B cell (primary cell): ENCODE results near the gene POU2F3. TPM values are rescaled to one million over a fixed set of nuclear protein-coding genes. Genes with fewer than 3 reads are reported as not detected.

ENCODE experiments used
- ATAC-seq: fragments of 200-7000 bp; cut with Tn5 transposase; one replicate; pipeline ENCODE4 v1.10.0; 2021; ENCODE audit warnings: low read depth, mild to moderate bottlenecking, moderate number of reproducible peaks, moderate library complexity
- CTCF ChIA-PET: fragments of 350-600 bp; sonication (Branson Sonifier 250); formaldehyde crosslinking; loops from one replicate; lab custom pipeline; 2021; ENCODE audit warnings: antibody characterized with exemption, inconsistent platforms; lab: Charles Lee
- POLR2A ChIA-PET: fragments of 350-600 bp; sonication (Branson Sonifier 250); formaldehyde crosslinking; loops from one replicate; lab custom pipeline; 2021; ENCODE audit warnings: antibody characterized with exemption; lab: Charles Lee
- DNase-seq: peaks from one replicate; pipeline ENCODE4 v3.0.0; 2013
- H2AFZ ChIP-seq: 2 replicates; pipeline ENCODE4 v1.6.1; 2012; ENCODE audit warnings: mild to moderate bottlenecking, low read depth, low read length; ENCODE audit not compliant: insufficient read depth, poor library complexity, severe bottlenecking
- H3K27ac ChIP-seq, 2 donors: 1 replicate in 1 of 2; 2 replicates in 1 of 2; pipeline ENCODE4 v1.5.1; 2012 to 2013; ENCODE audit warnings: low read length in 2 of 2, mild to moderate bottlenecking in 2 of 2, moderate library complexity in 1 of 2
- H3K27me3 ChIP-seq, 4 experiments: fragments of 200-600 bp in 1 of 4; sonication (generic) in 1 of 4; replicated peaks in 1 of 4; 1 replicate in 2 of 4; 2 replicates in 2 of 4; pipeline versions ENCODE4 v1.6.1 to v1.7.0; 2013 to 2016; ENCODE audit warnings: low read length in 3 of 4, mild to moderate bottlenecking in 2 of 4, mixed read lengths in 1 of 4, moderate library complexity in 1 of 4; ENCODE audit not compliant: insufficient read depth in 4 of 4, control insufficient read depth in 3 of 4; ENCODE audit errors: control extremely low read depth in 1 of 4
- H3K36me3 ChIP-seq, 2 experiments: replicated peaks in 1 of 2; 1 replicate in 1 of 2; 2 replicates in 1 of 2; pipeline versions ENCODE4 v1.6.1 to v1.7.1; 2013; ENCODE audit warnings: low read length in 1 of 2; ENCODE audit not compliant: insufficient read depth in 2 of 2, control insufficient read depth in 1 of 2; ENCODE audit errors: control extremely low read depth in 1 of 2, extremely low read depth in 1 of 2
- H3K4me1 ChIP-seq, 2 donors: fragments of 200-600 bp in 1 of 2; sonication (generic) in 1 of 2; 1 replicate in 1 of 2; 2 replicates in 1 of 2; pipeline versions ENCODE4 v1.5.1 to v1.6.1; 2013 to 2017; ENCODE audit warnings: low read length in 2 of 2; ENCODE audit not compliant: control insufficient read depth in 2 of 2, insufficient read depth in 2 of 2
- H3K4me2 ChIP-seq: replicated peaks from 2 replicates; pipeline ENCODE3; 2012; ENCODE audit warnings: mild to moderate bottlenecking, low read depth, low read length; ENCODE audit not compliant: poor library complexity, severe bottlenecking
- H3K4me3 ChIP-seq, 5 experiments: fragments of 200-600 bp in 1 of 5; sonication (generic) in 1 of 5; 1 replicate in 3 of 5; 2 replicates in 2 of 5; pipeline versions ENCODE4 v1.5.1 to v1.7.0; 2011 to 2016; ENCODE audit warnings: low read length in 4 of 5, mild to moderate bottlenecking in 4 of 5, low read depth in 2 of 5, control low read depth in 1 of 5, moderate library complexity in 1 of 5; ENCODE audit not compliant: insufficient read depth in 1 of 5; ENCODE audit errors: control extremely low read depth in 1 of 5, extremely low read depth in 1 of 5
- H3K79me2 ChIP-seq: fragments of 200-600 bp; sonication (generic); one replicate; pipeline ENCODE4 v1.6.0; 2016; ENCODE audit warnings: low read length; ENCODE audit not compliant: control insufficient read depth, insufficient read depth
- H3K9ac ChIP-seq: fragments of 200-600 bp; sonication (generic); 2 replicates; pipeline ENCODE4 v1.6.1; 2017; ENCODE audit warnings: mild to moderate bottlenecking, low read length, moderate library complexity
- H3K9me3 ChIP-seq, 3 donors: one replicate each; pipeline versions ENCODE4 v1.6.1 to v1.7.1; 2013; ENCODE audit warnings: low read length in 2 of 3; ENCODE audit not compliant: control insufficient read depth in 2 of 3, insufficient read depth in 1 of 3; ENCODE audit errors: control extremely low read depth in 1 of 3
- H4K20me1 ChIP-seq: 2 replicates; pipeline ENCODE4 v1.6.0; 2012; ENCODE audit warnings: mild to moderate bottlenecking, low read length; ENCODE audit not compliant: insufficient read depth, control insufficient read depth, poor library complexity, severe bottlenecking
- H3K27ac Mint-ChIP-seq: one replicate; pipeline ENCODE4 v1.8.0; 2021; ENCODE audit warnings: mixed read lengths
- H3K27me3 Mint-ChIP-seq: one replicate; pipeline ENCODE4 v1.8.0; 2021; ENCODE audit warnings: mixed read lengths
- H3K4me1 Mint-ChIP-seq: one replicate; pipeline ENCODE4 v1.8.0; 2021; ENCODE audit warnings: mixed read lengths
- H3K4me3 Mint-ChIP-seq: one replicate; pipeline ENCODE4 v1.8.0; 2021; ENCODE audit warnings: mixed read lengths
- H3K9me3 Mint-ChIP-seq: one replicate; pipeline ENCODE4 v1.8.0; 2022; ENCODE audit warnings: mixed read lengths; ENCODE audit not compliant: insufficient read depth
- EZH2 ChIP-seq: IDR thresholded peaks from 2 replicates; pipeline ENCODE4 v1.6.1; 2012; ENCODE audit warnings: borderline replicate concordance, low read depth, mild to moderate bottlenecking, moderate library complexity, low read length; ENCODE audit not compliant: insufficient read depth, poor library complexity, severe bottlenecking
- WGBS: methylation state at CpG from one replicate; pipeline ENCODE4 v1.1.5; 2013; ENCODE audit warnings: missing lambda C conversion rate; ENCODE audit not compliant: insufficient coverage; 5-methylcytosine and 5-hydroxymethylcytosine counted together
- intact Hi-C: fragments of 100-400 bp; cut with micrococcal nuclease; formaldehyde crosslinking; loops from one replicate; pipeline ENCODE4 v1.10.0; 2022
- polyA plus RNA-seq: library from polyadenylated mRNA; depleted of rRNA; stranded (reverse); fragments of >200 nt; gene quantifications from 2 replicates; pipeline ENCODE4 v1.2.3, GENCODE V29; 2012
- total RNA-seq, 2 donors: library from RNA; stranded (reverse); fragments of 120-200 nt in 1 of 2; gene quantifications; 1 replicate in 1 of 2; 2 replicates in 1 of 2; pipeline versions ENCODE4 v1.2.3 to v1.2.4, GENCODE V29; 2013 to 2022
- TF ChIP-seq, protein P1 (sequence below): fragments of 200-600 bp; IDR thresholded peaks from one replicate; pipeline ENCODE4 v1.8.0; 2022; ENCODE audit warnings: antibody characterized with exemption, mild to moderate bottlenecking

POU2F3 gene
- total and polyA plus RNA-seq, 2 donors (not counting 1 experiment from before 2014, with no cell fraction given): not detected

DNA sequence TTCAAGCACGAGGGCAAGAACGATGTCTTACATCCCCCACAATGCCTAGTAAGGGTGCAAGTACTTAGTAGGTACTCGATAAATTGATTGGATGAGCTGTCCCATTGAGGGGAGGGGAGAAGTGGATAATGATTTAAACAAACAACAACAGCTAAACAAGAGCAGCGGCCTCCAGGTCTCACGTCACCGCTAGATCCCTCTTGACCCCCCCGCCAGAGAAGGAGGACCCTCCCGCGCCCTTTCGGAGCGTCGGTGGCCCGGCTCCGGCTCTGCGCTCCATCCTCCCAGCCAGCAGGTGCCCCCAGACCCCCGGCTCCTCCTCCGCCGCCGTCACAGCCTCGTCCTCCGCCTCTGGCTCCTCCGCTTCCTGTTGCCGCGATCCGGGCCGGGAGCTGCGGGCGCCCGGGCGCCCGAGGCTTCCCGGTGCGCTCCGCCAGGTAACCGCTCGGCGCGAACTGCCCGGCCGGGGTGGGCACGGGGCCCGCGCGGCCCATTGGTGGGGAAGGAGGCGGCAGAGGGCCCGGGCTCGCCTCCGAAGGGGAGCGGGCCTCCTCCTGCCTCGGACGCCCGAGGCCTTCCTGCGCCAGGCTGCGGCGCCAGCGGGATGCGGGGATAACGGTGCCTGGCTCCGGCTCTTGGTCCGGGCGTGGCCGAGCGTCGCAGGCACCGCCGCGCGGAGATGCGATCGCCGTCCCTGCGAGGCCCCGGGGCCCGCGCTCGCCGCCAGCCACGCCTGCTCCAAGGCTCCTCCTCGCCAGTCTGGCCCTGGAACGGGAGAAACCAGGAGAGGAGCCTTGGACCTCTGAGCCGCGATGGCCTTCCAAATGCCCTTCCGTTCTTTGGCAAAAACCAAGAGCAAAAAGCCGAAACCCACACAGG is 85.2 kb downstream of the POU2F3 start, which contains the start of gene TLCD5:
Gene TLCD5, plus strand, starts transcription at position 368 of the 879 bp plus-strand sequence. CDS start 2,143 bp downstream, outside the sequence.
- Histone ChIP-seq H3K27me3 (peaks cover 0 to 53% (median 44%) of the 10 kb centered on the region in 4 experiments), H3K9ac (peak within 1 kb of the TSS; percentile 62), H3K4me1 (peaks cover 10 to 24% of the 10 kb centered on the region in 2 donors), H3K36me3 (no peaks in the 10 kb centered on the region), H3K79me2 (no peaks in the 10 kb centered on the region), H3K4me2 (peak within 1 kb of the TSS; percentile 93), H3K27ac (no peak within 1 kb of the TSS), H4K20me1 (no peaks in the 10 kb centered on the region), H3K9me3 (no peaks in the 10 kb centered on the region), H3K4me3 (peak within 1 kb of the TSS in 3 of 5 experiments; percentile 31 to 62 (median 51)), H2AFZ (peak within 1 kb of the TSS; percentile 68)
- 2% methylated on average over 79 of the region's 84 CpGs for WGBS
- Mint-ChIP-seq H3K27me3 (peaks cover 77% of the 10 kb centered on the region), H3K9me3 (no peaks in the 10 kb centered on the region), H3K4me1 (peaks cover 18% of the 10 kb centered on the region), H3K4me3 (peak within 1 kb of the TSS; percentile 86), H3K27ac (no peak within 1 kb of the TSS)
- POLR2A ChIA-PET: interaction anchor here (0.7 kb wide), 1 partner anchor 1243 kb away, joined by 3 read pairs; no protein-coding TSS in a partner anchor
- intact Hi-C loops: no loop called here
- TF ChIP-seq EZH2: no peak
- peak; percentile 45 for DNase-seq
- CTCF ChIA-PET: interaction anchor here (1.0 kb wide), 1 partner anchor 22 kb away, joined by 3 read pairs; no protein-coding TSS in a partner anchor
- ATAC-seq: peak; percentile 47

- Histone ChIP-seq H3K27me3 (peaks cover 0 to 55% (median 42%) of the 10 kb centered on the region in 4 experiments), H3K9ac (no peak overlapping the region), H3K4me1 (peaks cover 10 to 24% of the 10 kb centered on the region in 2 donors), H3K36me3 (no peaks in the 10 kb centered on the region), H3K79me2 (no peaks in the 10 kb centered on the region), H3K4me2 (no peak overlapping the region), H4K20me1 (no peaks in the 10 kb centered on the region), H2AFZ (no peak overlapping the region), H3K4me3 (no peak overlapping the region), H3K27ac (no peak overlapping the region), H3K9me3 (no peaks in the 10 kb centered on the region)
- ATAC-seq: no peak
- H3K4me3 Mint-ChIP-seq: peak overlapping the region; percentile 84
- 40% methylated on average over 1 of the region's 3 CpGs for WGBS
- H3K27me3 Mint-ChIP-seq: peaks cover 79% of the 10 kb centered on the region
- ChIA-PET POLR2A (interaction anchor here (0.7 kb wide), 1 partner anchor 1244 kb away, joined by 3 read pairs; no protein-coding TSS in a partner anchor), CTCF (interaction anchor here (1.3 to 1.6 kb wide), 2 partner anchors 23 to 359 kb away, joined by 4 to 6 read pairs; no protein-coding TSS in a partner anchor)
- TF ChIP-seq, protein P1, sequence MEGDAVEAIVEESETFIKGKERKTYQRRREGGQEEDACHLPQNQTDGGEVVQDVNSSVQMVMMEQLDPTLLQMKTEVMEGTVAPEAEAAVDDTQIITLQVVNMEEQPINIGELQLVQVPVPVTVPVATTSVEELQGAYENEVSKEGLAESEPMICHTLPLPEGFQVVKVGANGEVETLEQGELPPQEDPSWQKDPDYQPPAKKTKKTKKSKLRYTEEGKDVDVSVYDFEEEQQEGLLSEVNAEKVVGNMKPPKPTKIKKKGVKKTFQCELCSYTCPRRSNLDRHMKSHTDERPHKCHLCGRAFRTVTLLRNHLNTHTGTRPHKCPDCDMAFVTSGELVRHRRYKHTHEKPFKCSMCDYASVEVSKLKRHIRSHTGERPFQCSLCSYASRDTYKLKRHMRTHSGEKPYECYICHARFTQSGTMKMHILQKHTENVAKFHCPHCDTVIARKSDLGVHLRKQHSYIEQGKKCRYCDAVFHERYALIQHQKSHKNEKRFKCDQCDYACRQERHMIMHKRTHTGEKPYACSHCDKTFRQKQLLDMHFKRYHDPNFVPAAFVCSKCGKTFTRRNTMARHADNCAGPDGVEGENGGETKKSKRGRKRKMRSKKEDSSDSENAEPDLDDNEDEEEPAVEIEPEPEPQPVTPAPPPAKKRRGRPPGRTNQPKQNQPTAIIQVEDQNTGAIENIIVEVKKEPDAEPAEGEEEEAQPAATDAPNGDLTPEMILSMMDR: no peak
- no peak for TF ChIP-seq EZH2
- no peak overlapping the region for H3K27ac Mint-ChIP-seq
- DNase-seq: no peak
- H3K9me3 Mint-ChIP-seq: no peaks in the 10 kb centered on the region
- H3K4me1 Mint-ChIP-seq: peaks cover 18% of the 10 kb centered on the region
- intact Hi-C loops: no loop called here
Measured at GRCh38 chr11:120326228-120326627, 86.3 kb downstream of the POU2F3 start.
